SK-N-MC (cell line): Measurements from ENCODE around the gene MPG.

Experiments used
- EZH2 ChIP-seq: fragments of 200-600 bp; sonication (generic); IDR thresholded peaks from one replicate; pipeline ENCODE4 v1.6.1; 2017; ENCODE audit warnings: antibody characterized with exemption
- FOXP2 ChIP-seq: optimal IDR thresholded peaks from 2 replicates; pipeline ENCODE3; 2011; ENCODE audit warnings: mild to moderate bottlenecking, moderate library complexity; ENCODE audit not compliant: insufficient read depth; ENCODE audit errors: extremely low read length, control extremely low read depth
- POLR2AphosphoS5 ChIP-seq: IDR thresholded peaks from 2 replicates; pipeline ENCODE4 v1.6.1; 2012; ENCODE audit warnings: mild to moderate bottlenecking, low read depth, low read length, borderline replicate concordance

- TF ChIP-seq EZH2 (no peak), FOXP2 (no peak), POLR2AphosphoS5 (no peak)
Measured at GRCh38 chr16:66309-67182, 11.5 kb upstream of the MPG start.
